Measurements from ENCODE around the gene IFIT1B. TPM values are rescaled to one million over a fixed set of nuclear protein-coding genes. Genes with fewer than 3 reads are reported as not detected.
A peak's percentile ranks its signal among the peaks of the same experiment; 100 is the strongest.

Gene IFIT1B
- total and polyA plus RNA-seq, 10 of the 15 experiments (the other 5 are each of a cell fraction or from before 2014, with no cell fraction given) = 0.04 TPM; not detected in 9

DNA sequence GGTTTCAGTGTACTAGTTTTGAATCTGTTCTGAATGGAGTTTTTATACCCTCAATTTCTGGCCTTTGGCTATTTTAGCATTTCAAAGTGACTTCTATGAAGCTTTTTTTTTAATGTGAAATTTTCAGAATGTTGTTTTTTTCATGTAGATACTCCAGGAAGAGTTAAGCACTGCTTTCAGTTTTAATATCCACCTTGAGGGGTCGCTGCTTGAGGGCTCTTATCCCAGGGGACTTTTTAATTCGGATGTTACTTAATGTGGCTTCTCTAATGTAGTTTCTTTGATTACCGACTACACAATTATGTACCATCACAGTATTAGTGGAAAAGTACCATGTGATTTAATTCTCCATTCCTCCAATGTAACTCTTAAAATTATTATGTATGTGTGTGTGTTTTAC, 41.7 kb downstream of the IFIT1B start (continued):
- peak; percentile 90 for TF ChIP-seq ZSCAN29 (IDR thresholded peaks at IDR 0.05)
- no peak for TF ChIP-seq ZNF207 (IDR thresholded peaks at IDR 0.05; ENCODE audit: borderline replicate concordance)
- TF ChIP-seq MYC (IDR thresholded peaks at IDR 0.05; ENCODE audit: insufficient read depth, insufficient read length, insufficient replicate concordance, low read length, severe bottlenecking) = no peak
- TF ChIP-seq GATAD2B (conservative IDR thresholded peaks at IDR 0.05; ENCODE audit: low read depth) = no peak
- no peak for TF ChIP-seq CBFB (IDR thresholded peaks at IDR 0.05; ENCODE audit: low read depth)
- no peak for TF ChIP-seq BHLHE40 (IDR thresholded peaks at IDR 0.05; ENCODE audit: borderline replicate concordance in 1 of 2, low read depth in 2 of 2, low read length in 1 of 2)
- TF ChIP-seq RAD21 (IDR thresholded peaks at IDR 0.05; ENCODE audit: insufficient read depth, low read depth, low read length) = peak; percentile 27; the same call in 1 of the 2 replicates
- TF ChIP-seq TCF7 (IDR thresholded peaks at IDR 0.05; ENCODE audit: borderline replicate concordance) = no peak
- no peak for TF ChIP-seq ESRRA (IDR thresholded peaks at IDR 0.05; ENCODE audit: low read length)
- no peak for TF ChIP-seq ETV6 (conservative IDR thresholded peaks at IDR 0.05 in 1 of 2, IDR thresholded peaks at IDR 0.05 in 1 of 2; ENCODE audit: borderline replicate concordance in 1 of 2, low read depth in 1 of 2)
- TF ChIP-seq KDM1A (IDR thresholded peaks at IDR 0.05; ENCODE audit: borderline replicate concordance) = no peak
- no peak for TF ChIP-seq LARP7 (IDR thresholded peaks at IDR 0.05)
- TF ChIP-seq, protein P1, sequence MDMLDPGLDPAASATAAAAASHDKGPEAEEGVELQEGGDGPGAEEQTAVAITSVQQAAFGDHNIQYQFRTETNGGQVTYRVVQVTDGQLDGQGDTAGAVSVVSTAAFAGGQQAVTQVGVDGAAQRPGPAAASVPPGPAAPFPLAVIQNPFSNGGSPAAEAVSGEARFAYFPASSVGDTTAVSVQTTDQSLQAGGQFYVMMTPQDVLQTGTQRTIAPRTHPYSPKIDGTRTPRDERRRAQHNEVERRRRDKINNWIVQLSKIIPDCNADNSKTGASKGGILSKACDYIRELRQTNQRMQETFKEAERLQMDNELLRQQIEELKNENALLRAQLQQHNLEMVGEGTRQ (IDR thresholded peaks at IDR 0.05; ENCODE audit: borderline replicate concordance, low read depth, low read length) = no peak
- TF ChIP-seq CHD4 (IDR thresholded peaks at IDR 0.05) = no peak
- TF ChIP-seq POLR2AphosphoS5 (IDR thresholded peaks at IDR 0.05; ENCODE audit: low read length) = no peak
- no peak for TF ChIP-seq RUNX3 (IDR thresholded peaks at IDR 0.05; ENCODE audit: low read length)
- no peak for TF ChIP-seq EZH2 (IDR thresholded peaks at IDR 0.05; ENCODE audit: borderline replicate concordance, control insufficient read depth, low read depth, low read length)
- TF ChIP-seq RCOR1 (conservative IDR thresholded peaks at IDR 0.05; ENCODE audit: low read depth, low read length) = no peak
- TF ChIP-seq ZNF384 (IDR thresholded peaks at IDR 0.05; ENCODE audit: borderline replicate concordance, low read depth, low read length) = no peak
- no peak for TF ChIP-seq HDAC6 (IDR thresholded peaks at IDR 0.05; ENCODE audit: unreplicated experiment)
- TF ChIP-seq CHD1 (IDR thresholded peaks at IDR 0.05; ENCODE audit: low read depth, low read length) = no peak
- no peak for TF ChIP-seq MEF2A (IDR thresholded peaks at IDR 0.05; ENCODE audit: insufficient read depth, low read depth, low read length)
- TF ChIP-seq SMAD5 (IDR thresholded peaks at IDR 0.05; ENCODE audit: low read depth) = no peak
- TF ChIP-seq, protein P2, sequence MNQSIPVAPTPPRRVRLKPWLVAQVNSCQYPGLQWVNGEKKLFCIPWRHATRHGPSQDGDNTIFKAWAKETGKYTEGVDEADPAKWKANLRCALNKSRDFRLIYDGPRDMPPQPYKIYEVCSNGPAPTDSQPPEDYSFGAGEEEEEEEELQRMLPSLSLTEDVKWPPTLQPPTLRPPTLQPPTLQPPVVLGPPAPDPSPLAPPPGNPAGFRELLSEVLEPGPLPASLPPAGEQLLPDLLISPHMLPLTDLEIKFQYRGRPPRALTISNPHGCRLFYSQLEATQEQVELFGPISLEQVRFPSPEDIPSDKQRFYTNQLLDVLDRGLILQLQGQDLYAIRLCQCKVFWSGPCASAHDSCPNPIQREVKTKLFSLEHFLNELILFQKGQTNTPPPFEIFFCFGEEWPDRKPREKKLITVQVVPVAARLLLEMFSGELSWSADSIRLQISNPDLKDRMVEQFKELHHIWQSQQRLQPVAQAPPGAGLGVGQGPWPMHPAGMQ (IDR thresholded peaks at IDR 0.05; ENCODE audit: borderline replicate concordance) = no peak
- TF ChIP-seq, protein P3, sequence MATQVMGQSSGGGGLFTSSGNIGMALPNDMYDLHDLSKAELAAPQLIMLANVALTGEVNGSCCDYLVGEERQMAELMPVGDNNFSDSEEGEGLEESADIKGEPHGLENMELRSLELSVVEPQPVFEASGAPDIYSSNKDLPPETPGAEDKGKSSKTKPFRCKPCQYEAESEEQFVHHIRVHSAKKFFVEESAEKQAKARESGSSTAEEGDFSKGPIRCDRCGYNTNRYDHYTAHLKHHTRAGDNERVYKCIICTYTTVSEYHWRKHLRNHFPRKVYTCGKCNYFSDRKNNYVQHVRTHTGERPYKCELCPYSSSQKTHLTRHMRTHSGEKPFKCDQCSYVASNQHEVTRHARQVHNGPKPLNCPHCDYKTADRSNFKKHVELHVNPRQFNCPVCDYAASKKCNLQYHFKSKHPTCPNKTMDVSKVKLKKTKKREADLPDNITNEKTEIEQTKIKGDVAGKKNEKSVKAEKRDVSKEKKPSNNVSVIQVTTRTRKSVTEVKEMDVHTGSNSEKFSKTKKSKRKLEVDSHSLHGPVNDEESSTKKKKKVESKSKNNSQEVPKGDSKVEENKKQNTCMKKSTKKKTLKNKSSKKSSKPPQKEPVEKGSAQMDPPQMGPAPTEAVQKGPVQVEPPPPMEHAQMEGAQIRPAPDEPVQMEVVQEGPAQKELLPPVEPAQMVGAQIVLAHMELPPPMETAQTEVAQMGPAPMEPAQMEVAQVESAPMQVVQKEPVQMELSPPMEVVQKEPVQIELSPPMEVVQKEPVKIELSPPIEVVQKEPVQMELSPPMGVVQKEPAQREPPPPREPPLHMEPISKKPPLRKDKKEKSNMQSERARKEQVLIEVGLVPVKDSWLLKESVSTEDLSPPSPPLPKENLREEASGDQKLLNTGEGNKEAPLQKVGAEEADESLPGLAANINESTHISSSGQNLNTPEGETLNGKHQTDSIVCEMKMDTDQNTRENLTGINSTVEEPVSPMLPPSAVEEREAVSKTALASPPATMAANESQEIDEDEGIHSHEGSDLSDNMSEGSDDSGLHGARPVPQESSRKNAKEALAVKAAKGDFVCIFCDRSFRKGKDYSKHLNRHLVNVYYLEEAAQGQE (IDR thresholded peaks at IDR 0.05; ENCODE audit: low read depth, low read length) = no peak
- TF ChIP-seq JUND (IDR thresholded peaks at IDR 0.05; ENCODE audit: low read depth, low read length) = no peak
